ENCODE results near the gene DNAJC21. TPM values are rescaled to one million over a fixed set of nuclear protein-coding genes. Genes with fewer than 3 reads are reported as not detected.

The DNAJC21 gene
- total RNA-seq, 1 experiment from 2014 or later: 21.8 TPM

DNA sequence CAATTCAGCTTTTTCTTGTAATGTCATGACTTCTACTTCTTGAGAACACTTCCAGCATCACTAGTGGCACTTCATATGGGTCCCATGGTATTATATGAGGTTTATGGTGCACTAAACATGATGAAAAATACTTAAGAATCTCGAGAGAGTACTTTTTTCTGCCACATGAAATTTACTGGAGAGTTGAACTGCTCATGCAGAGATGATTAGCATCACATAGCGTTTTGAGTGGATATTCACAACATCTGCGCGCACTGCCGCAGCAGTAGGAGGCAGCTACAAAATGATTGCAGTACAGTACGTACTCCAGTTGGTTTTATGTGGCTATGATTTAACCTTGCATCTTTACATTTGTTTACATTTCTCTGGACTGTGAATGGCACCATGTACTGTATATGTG lies 28.7 kb upstream of the DNAJC21 start:
- no peaks in the 10 kb centered on the region for H3K79me2 ChIP-seq (ENCODE audit: low read length)
- intact Hi-C loops (cut with micrococcal nuclease): no loop called here
- no peak overlapping the region for H2AFZ ChIP-seq (ENCODE audit: low read length)
- no peak overlapping the region for H3K4me3 ChIP-seq (ENCODE audit: low read length)
- H3K9ac ChIP-seq (ENCODE audit: low read length): no peak overlapping the region
- no peaks in the 10 kb centered on the region for H3K9me3 ChIP-seq (ENCODE audit: low read length)
- ChIA-PET POLR2A (ENCODE audit: unreplicated experiment) (no interaction called here), CTCF (interaction anchor here (0.6 to 0.7 kb wide), 2 partner anchors 14 to 426 kb away, joined by 3 to 4 read pairs; partner anchors contain the start of gene RAD1)
- peaks cover 14% of the 10 kb centered on the region for H3K4me1 ChIP-seq (ENCODE audit: insufficient read depth, low read length)
- no peaks in the 10 kb centered on the region for H3K9me2 ChIP-seq (replicated peaks; ENCODE audit: low read length)
- no peaks in the 10 kb centered on the region for H3K27me3 ChIP-seq (ENCODE audit: low read length)
- BruUV-seq (replicated peaks): no TSS peak
- peaks cover 14% of the 10 kb centered on the region; the same call in 1 of the 2 replicates for H3K36me3 ChIP-seq (ENCODE audit: low read depth, low read length)
- DNase-seq (no peak), ATAC-seq (no peak)
- H3K27ac ChIP-seq (ENCODE audit: low read length): no peak overlapping the region
- no peak overlapping the region for H3K4me2 ChIP-seq (ENCODE audit: low read length)
- H4K20me1 ChIP-seq (ENCODE audit: low read length): no peaks in the 10 kb centered on the region
- TF ChIP-seq CTCF (conservative IDR thresholded peaks at IDR 0.05; ENCODE audit: low read depth, low read length): no peak
- TF ChIP-seq EZH2phosphoT487 (IDR thresholded peaks at IDR 0.05; ENCODE audit: borderline replicate concordance, low read length): no peak
- TF ChIP-seq EZH2 (IDR thresholded peaks at IDR 0.05; ENCODE audit: low read length, unreplicated experiment): no peak
- H3F3A ChIP-seq (ENCODE audit: low read length, unreplicated experiment): no peaks in the 10 kb centered on the region

DNA sequence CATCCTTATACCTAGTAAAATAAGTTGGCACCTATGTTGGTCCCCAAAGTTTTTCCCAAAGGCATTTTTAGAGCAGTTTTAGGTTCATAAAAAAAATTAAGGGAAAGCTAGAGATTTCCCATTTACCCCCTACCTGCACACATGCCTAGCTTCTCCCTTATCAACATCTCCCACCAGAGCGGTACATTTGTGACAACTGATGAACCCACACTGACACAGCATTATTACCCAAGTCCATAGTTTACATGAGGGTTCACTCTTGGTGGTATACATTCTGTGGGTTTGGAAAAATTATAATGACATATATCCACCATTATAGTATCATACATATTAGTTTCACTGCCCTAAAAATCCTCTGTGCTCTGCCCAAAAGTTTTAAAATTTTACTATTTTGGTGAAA lies 26.1 kb upstream of the DNAJC21 start:
- H3K27me3 ChIP-seq (ENCODE audit: low read length): no peaks in the 10 kb centered on the region
- TF ChIP-seq EZH2 (IDR thresholded peaks at IDR 0.05; ENCODE audit: low read length, unreplicated experiment) (no peak), CTCF (conservative IDR thresholded peaks at IDR 0.05; ENCODE audit: low read depth, low read length) (no peak), EZH2phosphoT487 (IDR thresholded peaks at IDR 0.05; ENCODE audit: borderline replicate concordance, low read length) (no peak)
- H3K79me2 ChIP-seq (ENCODE audit: low read length): no peaks in the 10 kb centered on the region
- H3F3A ChIP-seq (ENCODE audit: low read length, unreplicated experiment): no peaks in the 10 kb centered on the region
- H3K9me3 ChIP-seq (ENCODE audit: low read length): no peaks in the 10 kb centered on the region
- H3K4me1 ChIP-seq (ENCODE audit: insufficient read depth, low read length): 0 out of 2 replicates have a peak, but pooled peaks cover 6% of the 10 kb centered on the region
- BruUV-seq (replicated peaks): no TSS peak
- no peaks in the 10 kb centered on the region for H4K20me1 ChIP-seq (ENCODE audit: low read length)
- H3K4me2 ChIP-seq (ENCODE audit: low read length): no peak overlapping the region
- H3K9ac ChIP-seq (ENCODE audit: low read length): no peak overlapping the region
- peaks cover 14% of the 10 kb centered on the region; the same call in 1 of the 2 replicates for H3K36me3 ChIP-seq (ENCODE audit: low read depth, low read length)
- H3K9me2 ChIP-seq (replicated peaks; ENCODE audit: low read length): no peaks in the 10 kb centered on the region
- no peak overlapping the region for H2AFZ ChIP-seq (ENCODE audit: low read length)
- ChIA-PET CTCF (no interaction called here), POLR2A (ENCODE audit: unreplicated experiment) (no interaction called here)
- ATAC-seq: no peak
- no peak for DNase-seq
- H3K4me3 ChIP-seq (ENCODE audit: low read length): no peak overlapping the region
- intact Hi-C loops (cut with micrococcal nuclease): no loop called here
- no peak overlapping the region for H3K27ac ChIP-seq (ENCODE audit: low read length)

DNA sequence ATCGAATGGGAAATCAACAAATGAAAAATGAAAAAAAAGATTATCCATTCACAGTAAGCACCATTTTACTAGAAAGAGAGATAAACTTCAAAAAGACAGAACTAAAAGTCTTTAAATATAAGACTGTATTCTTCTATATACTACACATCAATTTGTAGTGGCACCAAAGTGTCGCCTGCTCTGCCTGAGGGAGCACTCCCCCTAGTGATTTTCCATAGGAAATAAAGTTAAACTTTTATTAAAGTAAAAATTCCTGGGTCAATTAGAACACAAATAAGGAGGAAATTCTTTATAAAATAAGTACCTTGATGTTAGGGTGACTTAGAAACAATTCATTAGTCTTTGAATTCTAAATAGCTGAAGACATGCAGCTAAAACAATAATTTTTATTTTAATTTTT lies 23.8 kb upstream of the DNAJC21 start:
- no peak overlapping the region for H3K27ac ChIP-seq (ENCODE audit: low read length)
- H3F3A ChIP-seq (ENCODE audit: low read length, unreplicated experiment): no peaks in the 10 kb centered on the region
- no peak overlapping the region for H3K4me3 ChIP-seq (ENCODE audit: low read length)
- ChIA-PET POLR2A (ENCODE audit: unreplicated experiment) (interaction anchor here (0.6 kb wide), 1 partner anchor 1310 kb away, joined by 6 read pairs; no protein-coding TSS in a partner anchor), CTCF (no interaction called here)
- H3K36me3 ChIP-seq (ENCODE audit: low read depth, low read length): peaks cover 27% of the 10 kb centered on the region; the same call in 1 of the 2 replicates
- H3K4me1 ChIP-seq (ENCODE audit: insufficient read depth, low read length): no peaks in the 10 kb centered on the region
- TF ChIP-seq CTCF (conservative IDR thresholded peaks at IDR 0.05; ENCODE audit: low read depth, low read length) (peak; percentile 75), EZH2phosphoT487 (IDR thresholded peaks at IDR 0.05; ENCODE audit: borderline replicate concordance, low read length) (no peak), EZH2 (IDR thresholded peaks at IDR 0.05; ENCODE audit: low read length, unreplicated experiment) (no peak)
- H3K9me2 ChIP-seq (replicated peaks; ENCODE audit: low read length): no peaks in the 10 kb centered on the region
- intact Hi-C loops (cut with micrococcal nuclease): no loop called here
- DNase-seq: peak; percentile 37
- ATAC-seq: no peak
- H4K20me1 ChIP-seq (ENCODE audit: low read length): no peaks in the 10 kb centered on the region
- no peak overlapping the region for H3K4me2 ChIP-seq (ENCODE audit: low read length)
- H2AFZ ChIP-seq (ENCODE audit: low read length): no peak overlapping the region
- no TSS peak for BruUV-seq (replicated peaks)
- H3K9me3 ChIP-seq (ENCODE audit: low read length): no peaks in the 10 kb centered on the region
- H3K9ac ChIP-seq (ENCODE audit: low read length): no peak overlapping the region
- no peaks in the 10 kb centered on the region for H3K27me3 ChIP-seq (ENCODE audit: low read length)
- H3K79me2 ChIP-seq (ENCODE audit: low read length): no peaks in the 10 kb centered on the region
